Mammary epithelial cell (primary cell): Measurements from ENCODE around the gene RELN.

Source experiments
- CTCF ChIP-seq, 2 donors: IDR thresholded peaks in 1 of 2; conservative IDR thresholded peaks in 1 of 2; 2 replicates each; pipeline ENCODE4 v1.5.1; 2011 to 2012; ENCODE audit warnings: inconsistent platforms in 2 of 2, low read length in 2 of 2, mild to moderate bottlenecking in 2 of 2, control low read depth in 1 of 2, low read depth in 1 of 2; ENCODE audit not compliant: insufficient read depth in 1 of 2; ENCODE audit errors: extremely low read depth in 1 of 2
- EZH2 ChIP-seq: IDR thresholded peaks from 2 replicates; pipeline ENCODE4 v1.6.1; 2012; ENCODE audit warnings: low read length, inconsistent platforms, borderline replicate concordance

- TF ChIP-seq CTCF (conservative IDR thresholded peaks at IDR 0.05 in 1 of 2, IDR thresholded peaks at IDR 0.05 in 1 of 2; ENCODE audit: extremely low read depth in 1 of 2, insufficient read depth in 1 of 2, low read depth in 1 of 2, low read length in 2 of 2) (no peak), EZH2 (no peak)
Observed at GRCh38 chr7:103658055-103659005, 331.1 kb downstream of the RELN start.
